HG02759 (cell line): ENCODE data around the gene CPLANE1.
A peak's percentile ranks its signal among the peaks of the same experiment; 100 is the strongest.
"Not testable (repeated sequence)": the region's sequence is repeated elsewhere in the genome, so short reads cannot be mapped to it uniquely, and the experiment has no call there.

Experiments
- ATAC-seq: cut with Tn5 transposase; IDR thresholded peaks from one replicate; pipeline ENCODE4 v1.9.1; 2021; ENCODE audit warnings: mild to moderate bottlenecking, moderate library complexity; ENCODE audit not compliant: unreplicated experiment

The CPLANE1 gene

DNA sequence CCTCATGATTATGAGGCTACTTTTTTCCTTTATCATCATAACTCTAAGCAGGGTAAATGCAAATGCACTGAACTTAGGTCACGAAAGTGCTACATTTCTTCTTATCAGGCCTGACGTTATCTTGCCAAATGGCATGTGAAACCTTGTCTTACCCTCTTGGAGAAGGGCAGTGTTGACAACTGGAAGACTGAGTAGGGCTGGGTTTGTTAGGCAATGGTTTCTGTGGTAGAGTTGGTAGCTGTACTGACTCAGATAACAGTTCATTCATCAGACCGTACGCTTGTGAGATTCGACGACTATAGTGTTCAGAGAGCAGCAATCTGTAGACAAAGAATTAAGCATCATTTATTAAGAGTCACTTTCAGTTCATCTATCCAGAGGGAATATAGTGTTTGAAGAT is 127.7 kb downstream of the CPLANE1 start:
- ATAC-seq = no peak

DNA sequence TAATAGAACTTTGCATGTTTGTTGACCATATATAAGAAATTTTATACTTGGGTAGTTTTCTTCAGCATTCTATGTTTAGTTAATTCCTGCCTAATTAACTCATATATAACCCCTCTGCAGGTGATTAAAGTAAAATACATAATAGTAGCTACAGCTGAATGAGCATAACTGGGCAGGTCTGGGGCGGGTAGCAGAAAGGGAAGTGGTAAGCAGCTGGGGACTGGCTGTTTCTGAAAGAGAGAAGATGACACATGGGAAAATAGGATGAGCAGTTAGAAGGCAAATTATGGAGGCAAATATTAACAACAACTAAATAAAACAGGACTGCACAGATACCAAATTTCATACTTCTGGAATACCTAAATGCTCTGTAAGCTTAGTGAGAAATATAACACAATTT is 128.1 kb downstream of the CPLANE1 start:
- no peak for ATAC-seq

DNA sequence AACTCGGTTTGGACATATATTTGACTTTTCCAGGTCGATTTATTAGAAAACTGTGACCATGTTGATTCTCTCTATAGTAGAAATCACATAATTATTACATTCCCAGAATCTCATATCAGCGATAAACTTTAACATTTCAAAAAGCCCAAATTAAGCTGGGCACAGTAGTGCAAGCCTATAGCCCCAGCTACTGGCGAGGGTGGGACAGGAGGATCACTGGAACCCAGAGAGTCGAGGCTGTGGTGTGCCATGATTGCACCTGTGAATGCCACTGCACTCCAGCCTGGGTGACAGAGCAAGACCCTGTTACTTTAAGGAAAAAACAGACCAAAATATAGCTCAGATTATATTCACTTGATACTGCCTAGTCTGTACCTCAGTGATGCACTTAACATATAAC is 128.9 kb downstream of the CPLANE1 start:
- no peak for ATAC-seq

DNA sequence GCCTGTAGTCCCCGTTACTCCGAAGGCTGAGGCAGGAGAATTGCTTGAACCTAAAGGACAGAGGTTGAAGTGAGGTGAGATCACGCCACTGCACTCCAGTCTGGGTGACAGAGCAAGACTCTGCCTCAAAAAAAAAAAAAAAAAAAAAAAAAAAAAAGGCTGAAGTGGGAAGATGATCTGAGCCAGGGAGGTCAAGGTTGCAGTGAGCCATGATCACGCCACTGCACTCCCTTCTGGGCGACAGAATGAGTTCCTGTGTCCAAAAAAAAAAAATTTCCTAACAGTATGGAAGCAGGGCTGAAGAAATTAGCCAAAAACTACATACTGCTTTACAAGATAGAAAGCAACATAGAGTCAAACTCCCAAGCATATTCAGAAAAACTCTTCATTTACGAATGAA is 132.8 kb downstream of the CPLANE1 start:
- no peak for ATAC-seq

DNA sequence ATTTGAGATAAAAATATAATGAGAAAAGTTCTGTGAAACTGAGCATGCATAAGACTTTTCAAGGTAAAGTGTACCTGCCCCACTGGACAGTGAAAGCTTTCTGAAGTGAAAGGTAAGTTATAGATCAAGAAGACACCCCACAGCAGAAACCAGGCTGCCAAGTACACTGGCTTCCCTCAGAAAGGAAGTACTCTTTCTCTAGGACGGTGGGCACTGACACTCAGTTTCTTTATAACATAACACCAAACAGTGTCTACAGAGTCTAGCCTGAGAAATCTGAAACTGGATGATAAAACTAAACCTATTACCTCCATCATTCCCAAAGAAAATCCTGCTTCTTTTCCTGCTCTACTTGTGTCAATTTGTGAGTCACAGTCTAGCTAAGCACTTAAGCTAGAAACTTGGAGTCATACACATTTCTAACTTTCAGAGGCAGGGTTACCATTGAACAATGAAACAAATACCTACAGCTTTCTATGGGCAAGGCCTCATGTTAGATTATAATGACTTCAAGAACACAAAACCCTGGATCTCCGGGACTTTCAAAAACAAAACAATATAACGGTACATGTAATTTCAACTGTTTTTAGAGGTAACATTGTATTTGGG is 136.7 kb downstream of the CPLANE1 start:
- peak; percentile 27 for ATAC-seq

DNA sequence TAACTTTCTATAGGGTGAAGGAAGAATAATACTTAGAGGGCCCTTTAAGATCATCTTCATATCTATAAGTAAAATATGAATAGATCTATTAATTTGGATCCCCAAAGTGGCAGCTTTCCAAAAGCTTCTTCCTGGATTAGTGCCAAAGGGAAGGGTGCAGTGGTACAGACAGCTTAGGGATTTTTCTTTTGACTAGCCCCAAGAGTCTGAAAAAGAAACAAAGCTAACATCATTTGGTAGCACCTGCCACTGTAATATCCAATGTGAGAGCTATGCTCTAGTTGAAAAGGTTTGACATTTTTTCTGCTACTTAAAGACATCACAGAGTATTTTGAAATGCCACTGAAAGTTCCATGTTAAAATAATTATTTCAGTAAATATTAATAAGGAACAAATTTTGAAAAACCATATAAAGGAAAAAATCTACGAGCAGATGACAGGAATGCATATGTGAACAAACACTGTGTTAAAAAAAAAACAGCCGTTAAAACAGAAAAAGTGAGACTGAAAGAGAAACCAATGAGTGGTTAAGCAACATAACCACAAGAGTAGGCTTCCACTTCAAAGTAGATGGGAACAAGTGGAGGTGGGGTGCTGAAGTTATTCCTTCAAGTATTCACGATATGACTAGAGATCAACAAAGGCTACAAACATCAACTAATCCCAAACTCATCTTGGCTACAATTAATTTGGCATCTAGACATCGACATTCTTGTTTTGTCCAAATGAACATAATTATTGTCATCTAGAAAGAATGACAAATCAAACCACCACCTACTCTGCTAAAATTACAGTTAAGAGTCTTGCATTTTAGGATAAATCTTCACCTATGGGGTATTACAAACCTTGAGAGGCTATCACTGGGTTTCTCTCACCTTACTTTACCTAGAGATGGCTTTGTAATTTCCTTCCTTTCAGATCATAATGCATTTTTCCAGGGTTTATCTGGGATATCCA is 137.5 kb downstream of the CPLANE1 start:
- ATAC-seq = peak; percentile 89

DNA sequence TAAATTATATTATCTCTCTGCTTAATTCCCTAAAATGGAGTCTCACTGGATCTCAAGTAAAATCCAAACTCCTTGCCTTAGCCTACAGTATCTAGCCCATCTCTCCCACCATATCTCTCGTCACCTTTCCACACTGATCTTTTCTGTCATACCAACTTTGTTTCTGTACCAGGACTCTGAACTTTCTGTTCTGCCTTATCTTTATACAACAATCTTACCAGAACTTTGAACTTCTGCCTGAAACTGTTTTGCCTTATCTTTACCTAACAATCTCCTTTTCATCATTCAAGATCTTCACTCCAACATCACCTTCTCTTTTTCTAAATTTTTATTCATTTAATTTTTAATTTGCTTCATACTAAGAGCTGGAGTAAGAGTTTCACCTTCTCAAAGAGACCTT is 139.0 kb downstream of the CPLANE1 start:
- no peak for ATAC-seq

DNA sequence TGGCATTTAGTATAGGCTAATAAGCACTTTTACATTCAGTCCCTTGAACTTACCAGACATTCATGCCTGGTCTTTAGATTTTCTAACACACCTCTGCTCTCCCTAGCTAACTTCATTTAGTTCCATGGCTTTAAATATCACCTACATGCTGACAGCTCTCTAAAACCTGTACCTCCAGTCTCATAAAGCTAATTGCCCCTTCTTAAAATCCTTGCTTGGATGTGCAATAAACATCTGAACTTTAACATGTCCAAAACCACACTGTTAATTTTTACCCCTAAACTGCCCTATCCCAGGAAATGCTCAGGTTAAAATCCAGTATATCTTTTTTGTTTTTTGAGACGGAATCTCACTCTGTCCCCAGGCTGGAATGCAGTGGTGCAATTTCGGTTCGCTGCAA is 139.8 kb downstream of the CPLANE1 start:
- no peak for ATAC-seq

DNA sequence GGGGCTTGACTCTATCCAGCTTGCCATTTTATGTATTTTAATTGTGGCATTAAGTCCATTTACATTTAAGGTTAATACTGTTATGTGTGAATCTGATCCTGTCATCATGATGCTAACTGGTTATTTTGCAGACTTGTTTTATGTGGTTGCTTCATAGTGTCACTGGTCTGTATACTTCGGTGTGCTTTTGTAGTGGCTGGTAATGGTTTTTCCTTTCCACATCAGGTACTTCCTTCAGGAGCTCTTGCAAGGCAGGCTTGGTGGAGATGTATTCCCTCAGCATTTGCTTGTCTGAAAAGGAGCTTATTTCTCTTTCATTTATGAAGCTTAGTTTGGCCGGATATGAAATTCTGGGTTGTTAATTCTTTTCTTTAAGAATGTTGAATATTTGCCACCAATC is 145.9 kb downstream of the CPLANE1 start:
- ATAC-seq = no peak

DNA sequence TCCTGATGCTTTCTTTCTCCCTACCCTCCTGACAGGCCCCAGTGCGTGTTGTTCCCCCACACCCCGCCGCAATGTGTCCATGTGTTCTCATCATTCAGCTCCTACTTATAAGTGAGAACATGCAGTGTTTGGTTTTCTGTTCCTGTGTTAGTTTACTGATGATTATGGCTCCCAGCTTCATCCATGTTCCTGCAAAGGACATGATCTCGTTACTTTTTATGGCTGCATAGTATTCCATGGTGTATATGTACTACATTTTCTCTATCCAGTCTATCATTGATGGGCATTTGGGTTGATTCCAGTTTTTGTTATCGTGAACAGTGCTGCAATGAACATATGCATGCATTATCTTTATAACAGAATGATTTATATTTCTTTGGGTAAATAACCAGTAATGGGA is 149.9 kb downstream of the CPLANE1 start:
- not testable (repeated sequence) for ATAC-seq

DNA sequence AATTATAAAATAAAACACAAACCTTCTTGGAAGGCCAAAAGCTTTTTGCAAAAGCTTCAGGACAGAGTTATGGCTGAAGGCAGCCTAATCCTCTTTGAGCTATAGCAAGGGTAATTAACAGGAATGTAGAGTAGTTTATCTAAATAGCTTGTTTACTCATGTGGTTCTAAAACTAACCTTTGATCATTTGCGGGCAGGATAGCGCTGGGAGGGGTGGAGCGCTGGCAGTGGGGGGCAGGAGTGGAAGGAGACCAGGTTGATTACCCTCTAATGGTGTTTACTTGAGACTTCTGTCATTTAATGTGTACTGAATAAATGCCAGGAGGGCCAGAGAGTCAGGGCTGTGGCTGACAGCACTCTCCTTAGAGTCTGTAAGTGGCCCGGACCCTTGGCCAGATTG is 155.4 kb downstream of the CPLANE1 start:
- not testable (repeated sequence) for ATAC-seq

DNA sequence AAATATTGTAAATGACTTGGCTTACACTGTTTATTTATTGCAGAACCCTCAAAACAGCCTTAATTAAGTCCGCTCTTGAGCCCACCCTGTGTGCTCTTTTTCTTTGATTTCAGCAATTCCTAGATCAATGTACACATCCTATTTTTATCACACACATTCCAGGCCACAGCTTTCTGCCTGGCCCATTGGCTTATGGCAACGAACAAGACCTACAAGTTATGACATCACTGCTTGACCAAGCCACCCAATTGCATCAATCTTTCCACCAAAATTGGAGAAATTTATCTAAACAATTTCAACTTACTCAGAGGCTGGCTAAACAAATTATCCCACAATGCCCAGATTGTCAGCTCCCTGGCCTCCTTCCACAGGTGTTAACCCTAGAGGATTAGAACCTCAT is 158.4 kb downstream of the CPLANE1 start:
- ATAC-seq = no peak

DNA sequence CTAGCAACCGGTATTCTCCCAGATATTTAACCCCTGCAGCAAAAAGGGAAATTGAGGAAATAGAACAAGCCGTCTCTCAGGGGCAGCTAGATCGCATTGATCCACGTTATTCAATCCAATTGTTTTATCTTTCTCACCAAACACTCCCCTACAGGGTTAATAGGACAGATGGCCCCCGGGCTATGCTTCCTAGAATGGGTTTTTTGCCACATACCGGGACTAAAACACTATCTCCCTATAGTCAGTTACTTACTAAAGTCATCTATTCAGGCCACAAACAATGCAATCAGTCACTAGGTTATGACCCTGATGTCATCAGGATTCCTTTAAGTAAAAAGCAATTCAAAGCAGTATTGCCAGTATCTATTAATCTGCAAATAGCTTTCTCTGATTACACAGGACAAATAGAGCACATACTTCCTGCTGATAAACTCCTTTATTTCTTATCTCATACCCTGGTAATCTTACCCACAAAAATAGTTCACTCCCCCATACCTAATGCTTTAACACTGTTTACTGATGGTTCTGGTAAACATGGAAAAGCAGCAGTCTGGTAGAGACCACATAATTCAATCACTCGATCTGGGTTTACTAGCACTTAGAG is 159.0 kb downstream of the CPLANE1 start:
- ATAC-seq = no peak

DNA sequence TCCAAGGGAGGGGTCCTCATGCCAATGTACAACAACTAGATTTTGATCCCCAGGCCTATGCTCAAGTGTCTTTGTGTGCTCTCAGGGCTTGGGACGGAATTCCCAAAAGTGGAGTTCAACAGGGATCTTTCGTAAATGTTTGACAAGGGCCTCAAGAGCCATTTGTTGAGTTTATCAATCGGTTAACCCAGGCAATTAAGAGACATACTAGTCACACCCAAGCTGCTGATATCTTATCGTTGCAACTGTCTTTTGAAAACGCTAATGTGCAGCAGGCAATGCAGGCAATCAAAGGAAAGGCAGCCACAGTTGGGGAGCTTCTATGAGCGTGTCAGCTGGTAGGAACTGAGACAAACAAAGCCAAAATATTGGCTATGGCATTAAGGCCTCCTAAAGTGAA is 161.2 kb downstream of the CPLANE1 start:
- ATAC-seq = no peak

DNA sequence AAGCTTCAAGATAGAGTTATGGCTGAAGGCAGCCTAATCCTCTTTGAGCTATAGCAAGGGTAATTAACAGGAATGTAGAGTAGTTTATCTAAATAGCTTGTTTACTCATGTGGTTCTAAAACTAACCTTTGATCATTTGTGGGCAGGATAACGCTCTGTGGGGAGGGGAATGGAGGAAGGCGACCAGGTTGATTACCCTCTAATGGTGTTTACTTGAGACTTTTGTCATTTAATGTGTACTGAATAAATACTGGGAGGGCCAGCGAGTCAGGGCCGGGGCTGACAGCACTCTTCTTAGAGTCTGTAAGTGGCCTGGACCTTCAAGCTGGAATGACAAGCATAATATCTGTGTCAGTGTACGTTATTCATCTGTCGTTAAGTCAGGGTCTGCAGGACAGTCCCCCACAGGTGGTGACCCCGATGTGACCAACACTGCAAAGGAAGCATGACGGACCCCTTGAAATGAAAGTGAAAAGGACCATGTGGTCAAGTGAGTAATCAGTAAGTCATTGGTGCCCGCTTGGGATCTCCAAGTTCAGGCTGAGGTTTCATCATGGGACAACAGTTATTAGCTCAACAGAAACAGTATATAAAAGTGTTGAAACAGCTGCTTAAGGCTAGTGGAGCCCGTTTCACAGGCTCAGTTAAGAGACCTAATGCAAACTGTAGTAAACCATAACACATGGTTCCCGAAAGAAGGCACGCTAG is 162.6 kb downstream of the CPLANE1 start:
- no peak for ATAC-seq

DNA sequence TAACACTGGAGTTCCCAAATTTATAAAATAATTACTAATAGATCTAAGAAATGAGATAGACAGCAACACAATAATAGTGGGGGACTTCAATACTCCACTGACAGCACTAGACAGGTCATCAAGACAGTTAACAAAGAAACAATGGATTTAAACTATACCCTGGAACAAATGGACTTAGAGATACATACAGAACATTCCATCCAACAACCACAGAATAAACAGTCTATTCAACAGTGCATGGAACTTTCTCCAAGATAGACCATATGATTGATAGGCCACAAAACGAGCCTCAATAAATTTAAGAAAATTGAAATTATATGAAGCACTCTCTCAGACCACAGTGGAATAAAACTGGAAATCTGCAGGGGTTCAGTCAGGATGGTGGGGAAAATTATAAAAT is 163.2 kb downstream of the CPLANE1 start:
- ATAC-seq = not testable (repeated sequence)

DNA sequence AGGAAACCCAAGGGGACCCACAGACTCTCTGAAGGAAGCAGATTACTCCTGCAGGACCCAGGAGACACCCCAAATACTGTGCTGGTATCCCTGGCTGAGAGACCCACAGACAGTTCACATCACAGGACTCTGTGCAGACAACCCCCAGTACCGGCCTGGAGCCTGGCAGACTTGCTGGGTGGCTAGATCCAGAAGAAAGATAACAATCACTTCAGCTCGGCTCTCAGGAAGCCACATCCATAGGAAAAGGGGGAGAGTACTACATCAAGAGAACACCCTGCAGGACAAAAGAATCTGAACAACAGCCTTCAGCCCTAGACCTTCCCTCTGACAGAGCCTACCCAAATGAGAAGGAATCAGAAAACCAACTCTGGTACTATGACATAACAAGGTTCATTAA is 166.2 kb downstream of the CPLANE1 start:
- not testable (repeated sequence) for ATAC-seq

DNA sequence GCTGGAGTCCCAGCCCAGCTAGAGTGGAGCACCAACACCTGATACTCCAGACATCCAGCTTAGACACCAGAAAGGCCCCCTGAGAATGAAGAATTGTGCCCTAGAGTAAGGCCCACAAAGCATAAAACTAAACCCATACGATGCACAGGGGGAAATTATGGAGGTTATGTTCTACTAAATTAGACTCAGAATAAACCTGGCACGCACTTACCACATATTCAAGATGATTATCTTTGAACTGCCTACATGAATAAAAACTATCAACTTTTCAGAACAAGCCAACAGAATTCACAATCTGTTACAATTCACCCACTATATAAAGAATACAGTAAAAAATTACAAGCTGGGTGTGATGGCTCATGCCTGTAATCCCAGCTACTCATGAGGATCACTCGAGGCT is 168.5 kb downstream of the CPLANE1 start:
- no peak for ATAC-seq

DNA sequence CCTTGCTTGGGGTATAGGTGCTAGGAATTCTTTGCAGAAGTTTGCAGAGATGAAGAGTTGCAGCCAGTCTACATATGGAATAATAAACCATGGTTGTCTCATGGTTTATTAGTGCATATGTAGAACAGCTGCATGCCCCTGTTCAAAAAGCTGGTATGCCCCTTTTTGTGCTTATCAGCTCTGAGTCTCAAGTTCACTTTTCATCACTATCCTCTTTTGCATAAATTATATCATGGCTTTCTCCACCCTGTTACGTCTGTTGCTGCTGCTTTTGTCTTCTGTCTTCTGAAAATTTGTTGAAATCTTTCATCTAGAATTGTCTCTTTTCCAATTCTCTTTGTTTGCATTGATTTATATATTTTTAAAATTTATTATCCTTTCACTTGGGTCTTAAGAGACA is 172.0 kb downstream of the CPLANE1 start:
- ATAC-seq = no peak

DNA sequence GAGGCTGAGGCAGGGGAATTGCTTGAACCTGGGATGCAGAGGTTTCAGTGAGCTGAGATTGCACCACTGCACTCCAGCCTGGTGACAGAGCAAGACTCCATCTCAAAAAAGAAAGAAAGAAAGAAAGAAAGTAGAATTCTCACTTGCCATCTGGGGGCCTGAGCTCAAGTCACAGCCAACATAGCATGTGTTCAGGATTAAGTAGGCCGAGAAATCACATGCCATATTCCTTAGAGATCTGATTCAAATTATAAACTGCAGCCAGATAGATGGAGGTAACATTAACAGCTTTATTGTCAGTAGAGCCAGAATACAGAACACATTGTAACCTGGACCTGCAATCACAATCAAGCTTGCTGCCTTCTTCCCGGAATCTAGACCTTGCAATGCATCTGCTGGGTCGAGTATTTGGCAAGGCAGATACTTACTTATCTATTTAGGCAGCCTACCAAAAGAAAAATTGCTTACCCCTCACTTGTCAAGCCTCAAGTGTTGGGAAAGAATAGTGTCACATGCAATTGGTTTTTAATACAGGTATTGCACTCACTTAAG is 173.7 kb downstream of the CPLANE1 start:
- ATAC-seq = no peak
